NT2/D1 (cell line): ENCODE results near the gene CDH5.

Experiments
- SUZ12 ChIP-seq: IDR thresholded peaks from 2 replicates; pipeline ENCODE4 v1.6.1; 2011; ENCODE audit not compliant: insufficient read length, insufficient read depth; ENCODE audit errors: extremely low read depth
- YY1 ChIP-seq: IDR thresholded peaks from 2 replicates; pipeline ENCODE4 v1.6.1; 2011; ENCODE audit not compliant: insufficient read length, insufficient read depth
- ZNF274 ChIP-seq: IDR thresholded peaks from 2 replicates; pipeline ENCODE4 v1.6.1; 2011; ENCODE audit warnings: mild to moderate bottlenecking, low read depth, low read length

DNA sequence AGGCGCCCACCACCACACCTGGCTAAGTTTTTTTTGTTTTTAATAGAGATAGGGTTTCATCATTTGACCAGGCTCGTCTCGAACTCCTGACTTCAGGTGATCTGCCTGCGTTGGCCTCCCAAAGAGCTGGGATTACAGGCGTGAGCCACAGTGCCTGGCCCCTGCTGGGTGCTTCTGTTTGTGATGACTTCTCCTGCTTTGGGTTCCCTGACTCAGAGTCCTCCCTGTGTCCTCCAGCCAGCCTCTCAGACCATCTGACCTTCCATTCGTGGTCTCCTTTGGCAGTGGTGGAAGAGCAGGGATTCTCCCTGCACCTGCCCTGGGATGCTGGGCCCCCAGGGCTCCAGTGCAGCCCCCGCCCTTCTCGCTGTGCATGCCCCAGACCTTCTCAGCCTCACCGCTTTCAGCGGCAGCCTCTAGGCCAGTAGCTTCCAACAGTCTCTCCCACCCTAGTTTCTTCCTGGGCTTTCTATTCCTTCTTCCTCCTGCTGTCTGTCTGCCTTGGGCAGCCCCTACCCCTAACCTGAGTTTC, 73.8 kb downstream of the CDH5 start:
- TF ChIP-seq SUZ12 (no peak), YY1 (no peak), ZNF274 (no peak)
